C4-2B (cell line): ENCODE results near the gene MOAP1.

ENCODE experiments used
- CTCF ChIP-seq: fragments of 450-650 bp; conservative IDR thresholded peaks from 2 replicates; pipeline ENCODE4 v1.5.1; 2017; ENCODE audit warnings: mild to moderate bottlenecking
- ZFX ChIP-seq: fragments of 450-650 bp; IDR thresholded peaks from 2 replicates; pipeline ENCODE4 v1.6.1; 2017

- no peak for TF ChIP-seq ZFX
- no peak for TF ChIP-seq CTCF
Observed at GRCh38 chr14:93156693-93157369, 27.9 kb downstream of the MOAP1 start.
